Left ventricle myocardium inferior (tissue), 1 donor: ENCODE results near the gene IL16. TPM values are rescaled to one million over a fixed set of nuclear protein-coding genes. Genes with fewer than 3 reads are reported as not detected.
"Not testable (repeated sequence)": the region's sequence is repeated elsewhere in the genome, so short reads cannot be mapped to it uniquely, and the experiment has no call there.

Experiments
- DNase-seq: peaks from one replicate; pipeline ENCODE4 v3.0.0-alpha.2; 2020
- H3K27ac ChIP-seq: fragments of 200-600 bp; replicated peaks from 2 replicates; pipeline ENCODE4 v1.8.0; 2021
- H3K27me3 ChIP-seq: fragments of 200-600 bp; 2 replicates; pipeline ENCODE4 v1.8.0; 2021; ENCODE audit warnings: low read depth
- H3K36me3 ChIP-seq: fragments of 200-600 bp; 2 replicates; pipeline ENCODE4 v1.8.0; 2021
- H3K4me1 ChIP-seq: fragments of 200-600 bp; 2 replicates; pipeline ENCODE4 v1.8.0; 2021
- H3K4me3 ChIP-seq: fragments of 200-600 bp; 2 replicates; pipeline ENCODE4 v1.8.0; 2021; ENCODE audit warnings: mild to moderate bottlenecking, moderate library complexity
- H3K9me3 ChIP-seq: fragments of 200-600 bp; replicated peaks from 2 replicates; pipeline ENCODE4 v1.8.0; 2021
- intact Hi-C: fragments of 100-400 bp; cut with micrococcal nuclease; formaldehyde crosslinking; loops from one replicate; pipeline ENCODE4 v1.11.0; 2022
- total RNA-seq: library from RNA; stranded (reverse); fragmentation: NEBNext Ultra II Directional; extraction: Animal tissue kit (Norgen Biotek cat#: 25700); gene quantifications from one replicate; pipeline ENCODE4 v1.2.1, GENCODE V29; 2021
- TF ChIP-seq, protein P1 (sequence below): fragments of 200-600 bp; IDR thresholded peaks from 2 replicates; pipeline ENCODE4 v1.8.0; 2021; ENCODE audit warnings: antibody characterized with exemption, mild to moderate bottlenecking, borderline replicate concordance
- donor health status: DM: no; HTN: yes; CAD: no; lungs with severe emphysema.

Gene IL16
- total RNA-seq, 1 donor from 2014 or later: 3.8 TPM

DNA sequence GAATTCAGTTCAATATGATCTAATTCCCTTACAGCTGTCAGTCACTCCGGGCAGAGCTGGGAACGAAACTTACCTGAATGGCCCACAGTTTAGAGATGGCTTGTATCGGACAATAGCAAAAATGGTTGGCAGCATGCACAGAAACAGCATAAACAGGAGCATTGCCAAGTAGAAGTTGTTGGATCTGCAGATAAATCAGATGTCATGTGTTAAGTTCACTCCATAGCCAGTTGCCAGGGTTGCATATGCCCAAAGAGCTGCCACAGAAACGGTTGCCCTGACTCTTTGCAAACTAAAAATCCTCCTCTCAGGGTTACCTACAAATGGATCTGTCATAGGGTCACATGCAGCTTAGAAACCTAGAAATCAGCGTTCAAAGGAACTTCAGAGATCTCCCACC lies 142.6 kb downstream of the IL16 start:
- Histone ChIP-seq H3K27me3 (no peaks in the 10 kb centered on the region), H3K4me3 (no peak overlapping the region), H3K4me1 (peaks cover 25% of the 10 kb centered on the region), H3K36me3 (no peaks in the 10 kb centered on the region), H3K27ac (peak overlapping the region; percentile 74), H3K9me3 (no peaks in the 10 kb centered on the region)
- TF ChIP-seq, protein P1, sequence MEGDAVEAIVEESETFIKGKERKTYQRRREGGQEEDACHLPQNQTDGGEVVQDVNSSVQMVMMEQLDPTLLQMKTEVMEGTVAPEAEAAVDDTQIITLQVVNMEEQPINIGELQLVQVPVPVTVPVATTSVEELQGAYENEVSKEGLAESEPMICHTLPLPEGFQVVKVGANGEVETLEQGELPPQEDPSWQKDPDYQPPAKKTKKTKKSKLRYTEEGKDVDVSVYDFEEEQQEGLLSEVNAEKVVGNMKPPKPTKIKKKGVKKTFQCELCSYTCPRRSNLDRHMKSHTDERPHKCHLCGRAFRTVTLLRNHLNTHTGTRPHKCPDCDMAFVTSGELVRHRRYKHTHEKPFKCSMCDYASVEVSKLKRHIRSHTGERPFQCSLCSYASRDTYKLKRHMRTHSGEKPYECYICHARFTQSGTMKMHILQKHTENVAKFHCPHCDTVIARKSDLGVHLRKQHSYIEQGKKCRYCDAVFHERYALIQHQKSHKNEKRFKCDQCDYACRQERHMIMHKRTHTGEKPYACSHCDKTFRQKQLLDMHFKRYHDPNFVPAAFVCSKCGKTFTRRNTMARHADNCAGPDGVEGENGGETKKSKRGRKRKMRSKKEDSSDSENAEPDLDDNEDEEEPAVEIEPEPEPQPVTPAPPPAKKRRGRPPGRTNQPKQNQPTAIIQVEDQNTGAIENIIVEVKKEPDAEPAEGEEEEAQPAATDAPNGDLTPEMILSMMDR: no peak
- intact Hi-C loops: loop anchor here (10.0 kb wide), 1 partner anchor 65 kb away; no protein-coding TSS in a partner anchor
- no peak for DNase-seq

DNA sequence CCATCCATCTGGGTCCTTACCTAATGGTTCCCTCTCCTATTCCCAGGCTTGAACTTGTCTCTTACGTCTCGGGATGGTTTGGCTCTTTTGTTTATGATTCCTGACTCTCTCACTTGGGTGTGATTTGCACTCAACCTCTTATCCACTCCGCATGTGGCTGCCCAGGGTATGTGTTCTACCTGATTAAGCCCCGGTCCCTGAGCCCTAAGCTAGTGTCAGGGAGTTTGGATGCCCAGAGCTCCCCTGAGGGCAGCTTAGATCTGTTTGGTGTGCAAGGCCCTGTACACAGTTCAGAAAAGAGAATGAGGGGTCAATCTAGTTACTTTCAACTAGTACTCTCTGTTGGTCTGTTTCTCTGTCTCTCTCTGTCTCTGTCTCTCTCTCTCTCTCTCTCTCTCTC lies 143.2 kb downstream of the IL16 start:
- H3K36me3 ChIP-seq: no peaks in the 10 kb centered on the region
- no peak overlapping the region for H3K4me3 ChIP-seq
- intact Hi-C loops: loop anchor here (10.0 kb wide), 1 partner anchor 65 kb away; no protein-coding TSS in a partner anchor
- TF ChIP-seq, protein P1: no peak
- DNase-seq: no peak
- H3K4me1 ChIP-seq: peaks cover 21% of the 10 kb centered on the region
- H3K27ac ChIP-seq: no peak overlapping the region
- no peaks in the 10 kb centered on the region for H3K9me3 ChIP-seq
- no peaks in the 10 kb centered on the region for H3K27me3 ChIP-seq

DNA sequence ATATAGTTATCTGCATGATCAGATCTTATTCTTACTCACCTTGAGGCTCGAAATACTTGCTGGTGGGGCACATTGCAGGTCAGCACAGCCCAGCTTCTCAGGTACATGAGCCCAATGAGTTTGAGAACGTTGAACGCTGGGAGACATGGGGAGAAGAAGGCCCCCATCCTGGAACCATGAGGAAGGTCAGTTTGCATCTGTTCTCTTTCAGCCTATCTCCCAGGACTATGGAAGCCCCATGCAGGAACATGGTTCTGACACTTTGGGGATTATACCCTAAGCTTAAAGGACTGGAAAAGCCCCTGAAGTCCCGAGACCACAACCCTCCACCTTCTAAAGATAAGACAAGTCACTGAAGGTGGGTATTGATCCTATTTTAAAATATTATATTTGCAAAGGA lies 144.7 kb downstream of the IL16 start:
- no peaks in the 10 kb centered on the region for H3K27me3 ChIP-seq
- no peaks in the 10 kb centered on the region for H3K36me3 ChIP-seq
- intact Hi-C loops: no loop called here
- TF ChIP-seq, protein P1: no peak
- H3K4me1 ChIP-seq: peaks cover 15% of the 10 kb centered on the region
- H3K27ac ChIP-seq: no peak overlapping the region
- H3K4me3 ChIP-seq: no peak overlapping the region
- DNase-seq: no peak
- H3K9me3 ChIP-seq: no peaks in the 10 kb centered on the region

DNA sequence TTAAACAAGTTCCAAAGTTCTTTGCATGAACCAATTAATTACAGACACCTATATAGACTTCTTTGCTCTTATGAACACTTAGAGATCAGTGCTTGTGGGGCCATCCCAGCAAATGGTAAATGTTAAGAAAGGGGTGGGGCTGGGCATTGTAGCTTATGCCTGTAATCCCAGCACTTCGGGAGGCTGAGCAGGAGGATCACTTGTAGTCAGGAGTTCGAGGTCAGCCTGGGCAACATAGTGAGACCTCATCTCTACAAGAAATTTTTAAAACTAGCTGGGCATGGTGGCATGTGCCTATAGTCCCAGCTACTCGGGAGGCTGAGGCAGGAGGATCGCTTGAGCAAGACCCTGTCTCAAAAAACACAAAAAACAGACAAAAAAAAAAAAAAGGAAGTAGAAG lies 146.7 kb downstream of the IL16 start:
- TF ChIP-seq, protein P1: no peak
- no peak overlapping the region for H3K4me3 ChIP-seq
- H3K4me1 ChIP-seq: peaks cover 5% of the 10 kb centered on the region
- intact Hi-C loops: no loop called here
- no peak overlapping the region for H3K27ac ChIP-seq
- H3K27me3 ChIP-seq: no peaks in the 10 kb centered on the region
- no peak for DNase-seq
- H3K36me3 ChIP-seq: no peaks in the 10 kb centered on the region
- no peaks in the 10 kb centered on the region for H3K9me3 ChIP-seq

DNA sequence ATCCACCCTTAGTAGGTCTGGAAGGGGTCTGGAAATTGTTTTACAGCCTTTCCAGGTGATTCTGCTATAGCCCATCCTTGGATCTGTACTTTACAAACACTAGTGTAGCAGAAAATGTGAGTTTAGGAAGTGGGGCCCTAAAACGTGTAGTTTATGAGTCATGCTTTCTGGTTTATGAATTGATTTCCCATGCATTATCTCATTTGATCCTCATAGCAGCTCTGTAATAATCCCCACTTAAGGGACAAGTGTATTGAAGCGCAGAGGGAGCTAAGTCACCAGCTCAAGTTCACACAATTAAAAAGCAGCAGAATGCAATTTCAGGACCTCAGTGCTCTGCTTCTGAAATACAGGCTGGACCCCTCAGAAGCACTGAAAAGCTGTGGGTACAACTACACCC lies 149.9 kb downstream of the IL16 start:
- H3K36me3 ChIP-seq: no peaks in the 10 kb centered on the region
- H3K9me3 ChIP-seq: no peaks in the 10 kb centered on the region
- intact Hi-C loops: no loop called here
- no peak overlapping the region for H3K27ac ChIP-seq
- no peaks in the 10 kb centered on the region for H3K4me1 ChIP-seq
- TF ChIP-seq, protein P1: no peak
- no peak overlapping the region for H3K4me3 ChIP-seq
- no peaks in the 10 kb centered on the region for H3K27me3 ChIP-seq
- no peak for DNase-seq

DNA sequence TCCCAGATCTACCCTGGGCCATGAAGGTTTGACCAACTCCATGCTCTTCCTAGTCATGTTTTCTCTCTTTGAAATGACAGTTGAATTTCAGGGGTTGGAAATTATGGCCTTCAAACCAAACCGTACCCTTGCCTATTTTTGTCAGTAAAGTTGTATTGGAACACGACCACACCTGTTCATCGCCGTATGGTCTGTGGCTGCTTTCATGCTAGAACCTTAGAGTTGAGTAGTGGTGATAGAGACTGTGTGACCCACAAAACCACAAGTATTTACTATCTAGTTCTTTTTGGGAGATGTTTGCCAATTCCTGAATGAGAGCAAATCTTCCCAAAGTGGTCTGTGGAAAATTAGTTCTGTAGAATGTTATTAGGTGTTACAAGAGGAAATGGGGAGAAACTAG lies 151.2 kb downstream of the IL16 start:
- intact Hi-C loops: no loop called here
- TF ChIP-seq, protein P1: no peak
- no peak for DNase-seq
- no peak overlapping the region for H3K27ac ChIP-seq
- no peaks in the 10 kb centered on the region for H3K27me3 ChIP-seq
- no peak overlapping the region for H3K4me3 ChIP-seq
- no peaks in the 10 kb centered on the region for H3K9me3 ChIP-seq
- H3K36me3 ChIP-seq: no peaks in the 10 kb centered on the region
- H3K4me1 ChIP-seq: no peaks in the 10 kb centered on the region

DNA sequence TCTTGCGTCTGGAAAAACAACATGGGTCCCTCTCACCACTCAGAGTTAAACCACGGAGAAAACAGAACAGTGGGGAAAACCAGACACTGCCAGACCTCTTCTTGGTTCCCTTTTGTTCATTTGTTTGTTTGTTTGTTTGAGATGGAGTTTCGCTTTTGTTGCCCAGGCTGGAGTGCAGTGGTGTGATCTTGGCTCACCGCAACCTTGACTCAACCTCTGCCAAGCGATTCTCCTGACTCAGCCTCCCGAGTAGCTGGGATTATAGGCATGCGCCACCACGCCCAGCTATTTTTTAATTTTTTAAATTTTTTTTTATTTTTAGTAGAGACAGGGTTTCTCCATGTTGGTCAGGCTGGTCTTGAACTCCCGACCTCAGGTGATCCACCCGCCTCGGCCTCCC lies 152.0 kb downstream of the IL16 start:
- H3K4me3 ChIP-seq, H3K36me3 ChIP-seq, DNase-seq, H3K27ac ChIP-seq, H3K9me3 ChIP-seq, H3K27me3 ChIP-seq, H3K4me1 ChIP-seq, intact Hi-C loops: not testable (repeated sequence)
